ENCODE results near the gene CAB39. TPM values are rescaled to one million over a fixed set of nuclear protein-coding genes. Genes with fewer than 3 reads are reported as not detected.

The CAB39 gene
- total RNA-seq, 1 donor, result 86.4 TPM

DNA sequence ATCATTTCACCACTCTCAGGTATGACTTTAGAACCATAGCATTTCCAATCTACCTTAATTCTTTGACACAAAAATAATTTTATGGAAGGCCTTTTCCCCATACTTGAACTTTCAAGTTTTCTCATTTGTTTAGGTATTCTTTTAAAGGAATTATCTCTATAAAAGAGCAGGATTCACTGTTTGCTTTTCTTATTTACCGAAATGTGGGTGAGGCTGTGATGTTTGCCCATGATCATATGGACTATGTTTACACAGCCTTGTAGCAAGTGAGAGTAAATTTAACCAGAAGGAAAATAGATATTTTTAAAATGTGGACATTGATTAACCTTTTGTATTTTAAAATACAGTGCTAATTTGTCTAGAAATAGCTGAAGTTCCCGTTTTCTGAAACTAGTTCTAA lies 26.3 kb downstream of the CAB39 start:
- TF ChIP-seq, protein P1, sequence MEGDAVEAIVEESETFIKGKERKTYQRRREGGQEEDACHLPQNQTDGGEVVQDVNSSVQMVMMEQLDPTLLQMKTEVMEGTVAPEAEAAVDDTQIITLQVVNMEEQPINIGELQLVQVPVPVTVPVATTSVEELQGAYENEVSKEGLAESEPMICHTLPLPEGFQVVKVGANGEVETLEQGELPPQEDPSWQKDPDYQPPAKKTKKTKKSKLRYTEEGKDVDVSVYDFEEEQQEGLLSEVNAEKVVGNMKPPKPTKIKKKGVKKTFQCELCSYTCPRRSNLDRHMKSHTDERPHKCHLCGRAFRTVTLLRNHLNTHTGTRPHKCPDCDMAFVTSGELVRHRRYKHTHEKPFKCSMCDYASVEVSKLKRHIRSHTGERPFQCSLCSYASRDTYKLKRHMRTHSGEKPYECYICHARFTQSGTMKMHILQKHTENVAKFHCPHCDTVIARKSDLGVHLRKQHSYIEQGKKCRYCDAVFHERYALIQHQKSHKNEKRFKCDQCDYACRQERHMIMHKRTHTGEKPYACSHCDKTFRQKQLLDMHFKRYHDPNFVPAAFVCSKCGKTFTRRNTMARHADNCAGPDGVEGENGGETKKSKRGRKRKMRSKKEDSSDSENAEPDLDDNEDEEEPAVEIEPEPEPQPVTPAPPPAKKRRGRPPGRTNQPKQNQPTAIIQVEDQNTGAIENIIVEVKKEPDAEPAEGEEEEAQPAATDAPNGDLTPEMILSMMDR (IDR thresholded peaks at IDR 0.05; ENCODE audit: insufficient read depth, low read depth, low read length), result no peak
- H3K4me3 ChIP-seq (ENCODE audit: low read depth, low read length), result no peak overlapping the region
- DNase-seq (ENCODE audit: low read depth), result no peak

DNA sequence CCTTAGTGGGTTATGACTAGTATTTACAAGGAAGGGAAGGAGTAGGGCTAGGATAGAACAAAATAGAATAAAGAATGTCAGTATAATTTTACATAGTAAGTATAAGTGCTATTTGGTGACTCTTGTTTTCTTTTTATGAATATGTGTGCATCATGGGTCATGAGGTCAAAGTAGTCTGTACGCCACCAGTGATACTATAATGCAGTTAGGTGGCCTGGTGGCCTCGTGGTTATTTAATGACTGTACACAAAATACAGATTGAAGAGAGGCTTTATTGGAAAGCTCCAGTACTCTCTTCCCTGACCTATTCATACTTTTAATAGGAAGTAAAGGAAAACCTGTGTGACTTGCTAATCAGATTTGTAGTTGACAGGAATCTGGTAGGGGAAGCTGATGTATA lies 27.3 kb downstream of the CAB39 start:
- TF ChIP-seq, protein P1 (IDR thresholded peaks at IDR 0.05; ENCODE audit: insufficient read depth, low read depth, low read length), result no peak
- no peak overlapping the region for H3K4me3 ChIP-seq (ENCODE audit: low read depth, low read length)
- DNase-seq (ENCODE audit: low read depth), result no peak

DNA sequence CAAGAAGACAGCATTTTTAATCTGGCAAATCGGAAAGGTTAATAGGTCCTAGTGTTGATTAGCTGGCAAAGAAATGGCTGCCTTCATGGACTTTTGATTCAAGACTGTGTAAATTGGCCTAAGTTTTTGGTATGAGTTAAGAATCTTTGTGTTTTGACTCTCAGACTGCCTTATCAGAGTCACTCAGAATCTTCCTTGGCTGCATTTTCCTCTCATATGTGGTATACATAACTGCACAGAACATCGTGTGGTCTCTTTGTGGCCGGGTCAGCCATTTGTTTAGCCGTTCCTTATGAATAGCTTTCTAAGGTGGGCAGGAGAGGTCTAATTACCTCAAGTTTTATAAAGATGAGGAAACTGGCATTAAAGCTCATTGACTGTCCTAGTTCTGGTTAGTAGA lies 30.1 kb downstream of the CAB39 start:
- H3K4me3 ChIP-seq (ENCODE audit: low read depth, low read length), result no peak overlapping the region
- no peak for DNase-seq (ENCODE audit: low read depth)

DNA sequence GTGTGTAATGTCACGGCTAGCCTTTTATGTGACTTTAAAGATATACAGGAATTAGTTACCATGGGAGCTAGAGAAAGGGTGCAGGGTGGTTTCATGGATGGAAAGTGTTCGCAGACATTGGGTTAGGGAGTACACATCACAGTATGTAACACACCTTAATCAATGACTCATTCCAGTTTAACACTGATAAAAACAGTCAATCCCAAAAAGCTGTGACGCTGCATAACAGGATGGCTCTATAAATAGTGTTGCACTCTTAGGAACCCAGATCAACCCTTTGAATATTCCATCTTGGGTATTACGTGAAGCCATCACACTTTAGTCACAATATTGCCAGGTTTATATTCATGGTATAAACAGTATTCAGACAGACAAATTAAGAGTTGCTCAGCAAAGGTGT lies 33.6 kb downstream of the CAB39 start:
- TF ChIP-seq, protein P1 (IDR thresholded peaks at IDR 0.05; ENCODE audit: insufficient read depth, low read depth, low read length), result no peak
- no peak for DNase-seq (ENCODE audit: low read depth)
- no peak overlapping the region for H3K4me3 ChIP-seq (ENCODE audit: low read depth, low read length)

More for the DNA sequence above, 30.1 kb downstream of the CAB39 start:
- TF ChIP-seq, protein P1 (IDR thresholded peaks at IDR 0.05; ENCODE audit: insufficient read depth, low read depth, low read length), result no peak

DNA sequence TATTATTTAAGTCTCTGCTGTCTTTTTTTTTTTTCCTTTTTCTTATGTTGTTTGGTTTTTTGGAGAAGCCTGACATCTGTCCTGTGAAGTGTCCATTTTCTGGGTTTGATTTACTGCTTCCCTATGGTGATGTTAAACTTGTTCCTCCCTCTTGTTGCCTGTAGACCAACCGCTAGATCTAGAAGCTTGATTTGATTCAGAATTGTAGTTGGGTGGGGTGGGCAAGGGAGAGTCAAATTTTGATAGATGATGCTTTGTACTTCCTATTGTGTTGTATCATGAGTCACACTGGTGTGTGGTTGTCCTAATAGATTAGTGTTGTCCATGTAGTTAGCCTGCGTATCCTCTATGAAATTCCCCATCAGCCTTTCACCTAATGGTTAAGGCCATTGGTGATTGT lies 35.4 kb downstream of the CAB39 start:
- TF ChIP-seq, protein P1 (IDR thresholded peaks at IDR 0.05; ENCODE audit: insufficient read depth, low read depth, low read length), result no peak
- no peak for DNase-seq (ENCODE audit: low read depth)
- H3K4me3 ChIP-seq (ENCODE audit: low read depth, low read length), result no peak overlapping the region

DNA sequence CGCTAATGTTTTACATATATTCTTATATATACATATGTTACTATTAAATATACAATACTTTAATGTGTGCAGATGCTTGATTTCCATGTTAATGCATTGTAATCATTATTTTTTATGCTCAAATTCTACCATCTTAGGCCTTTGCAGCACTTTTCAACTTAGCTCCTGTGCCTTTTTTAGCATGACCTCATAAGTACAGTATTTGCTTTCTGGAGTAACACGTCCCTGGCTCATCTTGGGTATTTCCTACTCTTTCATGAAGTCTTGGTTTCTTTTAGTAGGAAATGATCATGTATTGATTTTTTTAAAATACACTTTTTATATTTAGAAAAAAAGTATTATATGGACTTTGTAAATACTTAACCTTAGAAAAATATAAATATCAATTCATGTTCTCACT lies 36.5 kb downstream of the CAB39 start:
- no peak for DNase-seq (ENCODE audit: low read depth)
- TF ChIP-seq, protein P1 (IDR thresholded peaks at IDR 0.05; ENCODE audit: insufficient read depth, low read depth, low read length), result no peak
- no peak overlapping the region for H3K4me3 ChIP-seq (ENCODE audit: low read depth, low read length)

DNA sequence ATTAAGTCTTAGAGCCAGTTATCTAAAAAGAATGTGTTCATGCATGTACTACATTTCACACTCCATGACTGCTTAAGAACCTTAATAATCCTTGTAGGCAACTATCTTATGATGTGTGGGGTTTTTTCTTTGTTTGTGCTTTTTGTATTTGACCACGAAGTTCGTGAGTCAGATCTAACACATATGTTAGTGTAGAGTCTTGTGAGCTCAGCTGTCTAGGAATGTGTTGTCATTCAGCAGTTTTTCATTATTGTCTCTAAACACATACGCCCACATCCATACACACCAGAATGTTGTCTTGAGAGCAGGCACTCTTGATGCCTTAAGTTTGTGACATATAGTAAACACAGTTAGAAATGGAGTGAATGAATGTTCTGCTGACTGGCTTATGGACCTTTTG lies 38.4 kb downstream of the CAB39 start:
- TF ChIP-seq, protein P1 (IDR thresholded peaks at IDR 0.05; ENCODE audit: insufficient read depth, low read depth, low read length), result no peak
- H3K4me3 ChIP-seq (ENCODE audit: low read depth, low read length), result no peak overlapping the region
- peak; percentile 78 for DNase-seq (ENCODE audit: low read depth)

Measured in fibroblast of villous mesenchyme (primary cell).